HEK293T (cell line): ENCODE data around the gene DLG4.

Source experiments
- FOXA1 ChIP-seq: fragments of 450-650 bp; IDR thresholded peaks from 2 replicates; pipeline ENCODE4 v1.6.1; 2016; ENCODE audit warnings: mild to moderate bottlenecking
- FOXM1 ChIP-seq: fragments of 450-650 bp; IDR thresholded peaks from 2 replicates; pipeline ENCODE4 v1.6.1; 2017; ENCODE audit warnings: mild to moderate bottlenecking, borderline replicate concordance
- NFRKB ChIP-seq: fragments of 450-650 bp; IDR thresholded peaks from 2 replicates; pipeline ENCODE4 v1.6.1; 2016; ENCODE audit warnings: mild to moderate bottlenecking, moderate library complexity
- SUZ12 ChIP-seq: fragments of 450-650 bp; IDR thresholded peaks from 2 replicates; pipeline ENCODE4 v1.6.1; 2016; ENCODE audit warnings: mild to moderate bottlenecking

- TF ChIP-seq FOXM1 (no peak), NFRKB (no peak), FOXA1 (no peak), SUZ12 (no peak)
These were observed 2.7 kb upstream of the DLG4 start for GRCh38 chr17:7222093-7222971.
